GM13976 (cell line): Measurements from ENCODE around the gene ARMC6.

ENCODE experiments used
- DNase-seq: peaks from one replicate; pipeline ENCODE4 v3.0.0; 2012; ENCODE audit warnings: low spot score
- CTCF ChIP-seq: IDR thresholded peaks from 2 replicates; pipeline ENCODE4 v1.5.1; 2012; ENCODE audit warnings: borderline replicate concordance, mild to moderate bottlenecking; ENCODE audit not compliant: insufficient read depth; ENCODE audit errors: extremely low read depth, missing control alignments, control extremely low read depth
- in situ Hi-C: fragments of 300-500 bp; cut with MboI; formaldehyde crosslinking; loops from one replicate; pipeline ENCODE4 v1.12.0; 2022; ENCODE audit warnings: low sequenced_read_pairs, mixed read lengths, inconsistent platforms; ENCODE audit not compliant: unreplicated experiment

The ARMC6 gene

GRCh38 chr19:18996796-18997394 lies 36.5 kb upstream of the ARMC6 start:
- TF ChIP-seq CTCF = no peak
- DNase-seq = no peak
- in situ Hi-C loops = no loop called here

GRCh38 chr19:18998276-18998675 lies 35.1 kb upstream of the ARMC6 start:
- DNase-seq = no peak
- no peak for TF ChIP-seq CTCF
- in situ Hi-C loops = no loop called here

GRCh38 chr19:18999016-18999758 lies 34.2 kb upstream of the ARMC6 start:
- in situ Hi-C loops = no loop called here
- no peak for DNase-seq
- no peak for TF ChIP-seq CTCF

- DNase-seq = no peak
- TF ChIP-seq CTCF = no peak
- in situ Hi-C loops = no loop called here
Observed at GRCh38 chr19:18999896-19000620, 33.3 kb upstream of the ARMC6 start.

GRCh38 chr19:19004144-19004543 lies 29.3 kb upstream of the ARMC6 start:
- TF ChIP-seq CTCF = no peak
- in situ Hi-C loops = no loop called here
- no peak for DNase-seq

GRCh38 chr19:19006213-19006612 lies 27.2 kb upstream of the ARMC6 start:
- no peak for DNase-seq
- no peak for TF ChIP-seq CTCF
- in situ Hi-C loops = no loop called here
